B cell (primary cell): ENCODE results near the gene CCDC60. TPM values are rescaled to one million over a fixed set of nuclear protein-coding genes. Genes with fewer than 3 reads are reported as not detected.

Experiments used
- ATAC-seq: fragments of 200-7000 bp; cut with Tn5 transposase; one replicate; pipeline ENCODE4 v1.10.0; 2021; ENCODE audit warnings: low read depth, mild to moderate bottlenecking, moderate number of reproducible peaks, moderate library complexity
- CTCF ChIA-PET: fragments of 350-600 bp; sonication (Branson Sonifier 250); formaldehyde crosslinking; loops from one replicate; lab custom pipeline; 2021; ENCODE audit warnings: antibody characterized with exemption, inconsistent platforms; lab: Charles Lee
- POLR2A ChIA-PET: fragments of 350-600 bp; sonication (Branson Sonifier 250); formaldehyde crosslinking; loops from one replicate; lab custom pipeline; 2021; ENCODE audit warnings: antibody characterized with exemption; lab: Charles Lee
- DNase-seq: peaks from one replicate; pipeline ENCODE4 v3.0.0; 2013
- H2AFZ ChIP-seq: 2 replicates; pipeline ENCODE4 v1.6.1; 2012; ENCODE audit warnings: mild to moderate bottlenecking, low read depth, low read length; ENCODE audit not compliant: insufficient read depth, poor library complexity, severe bottlenecking
- H3K27ac ChIP-seq, 2 donors: 1 replicate in 1 of 2; 2 replicates in 1 of 2; pipeline ENCODE4 v1.5.1; 2012 to 2013; ENCODE audit warnings: low read length in 2 of 2, mild to moderate bottlenecking in 2 of 2, moderate library complexity in 1 of 2
- H3K27me3 ChIP-seq, 4 experiments: fragments of 200-600 bp in 1 of 4; sonication (generic) in 1 of 4; replicated peaks in 1 of 4; 1 replicate in 2 of 4; 2 replicates in 2 of 4; pipeline versions ENCODE4 v1.6.1 to v1.7.0; 2013 to 2016; ENCODE audit warnings: low read length in 3 of 4, mild to moderate bottlenecking in 2 of 4, mixed read lengths in 1 of 4, moderate library complexity in 1 of 4; ENCODE audit not compliant: insufficient read depth in 4 of 4, control insufficient read depth in 3 of 4; ENCODE audit errors: control extremely low read depth in 1 of 4
- H3K36me3 ChIP-seq, 2 experiments: replicated peaks in 1 of 2; 1 replicate in 1 of 2; 2 replicates in 1 of 2; pipeline versions ENCODE4 v1.6.1 to v1.7.1; 2013; ENCODE audit warnings: low read length in 1 of 2; ENCODE audit not compliant: insufficient read depth in 2 of 2, control insufficient read depth in 1 of 2; ENCODE audit errors: control extremely low read depth in 1 of 2, extremely low read depth in 1 of 2
- H3K4me1 ChIP-seq, 2 donors: fragments of 200-600 bp in 1 of 2; sonication (generic) in 1 of 2; 1 replicate in 1 of 2; 2 replicates in 1 of 2; pipeline versions ENCODE4 v1.5.1 to v1.6.1; 2013 to 2017; ENCODE audit warnings: low read length in 2 of 2; ENCODE audit not compliant: control insufficient read depth in 2 of 2, insufficient read depth in 2 of 2
- H3K4me2 ChIP-seq: replicated peaks from 2 replicates; pipeline ENCODE3; 2012; ENCODE audit warnings: mild to moderate bottlenecking, low read depth, low read length; ENCODE audit not compliant: poor library complexity, severe bottlenecking
- H3K4me3 ChIP-seq, 5 experiments: fragments of 200-600 bp in 1 of 5; sonication (generic) in 1 of 5; 1 replicate in 3 of 5; 2 replicates in 2 of 5; pipeline versions ENCODE4 v1.5.1 to v1.7.0; 2011 to 2016; ENCODE audit warnings: low read length in 4 of 5, mild to moderate bottlenecking in 4 of 5, low read depth in 2 of 5, control low read depth in 1 of 5, moderate library complexity in 1 of 5; ENCODE audit not compliant: insufficient read depth in 1 of 5; ENCODE audit errors: control extremely low read depth in 1 of 5, extremely low read depth in 1 of 5
- H3K79me2 ChIP-seq: fragments of 200-600 bp; sonication (generic); one replicate; pipeline ENCODE4 v1.6.0; 2016; ENCODE audit warnings: low read length; ENCODE audit not compliant: control insufficient read depth, insufficient read depth
- H3K9ac ChIP-seq: fragments of 200-600 bp; sonication (generic); 2 replicates; pipeline ENCODE4 v1.6.1; 2017; ENCODE audit warnings: mild to moderate bottlenecking, low read length, moderate library complexity
- H3K9me3 ChIP-seq, 3 donors: one replicate each; pipeline versions ENCODE4 v1.6.1 to v1.7.1; 2013; ENCODE audit warnings: low read length in 2 of 3; ENCODE audit not compliant: control insufficient read depth in 2 of 3, insufficient read depth in 1 of 3; ENCODE audit errors: control extremely low read depth in 1 of 3
- H4K20me1 ChIP-seq: 2 replicates; pipeline ENCODE4 v1.6.0; 2012; ENCODE audit warnings: mild to moderate bottlenecking, low read length; ENCODE audit not compliant: insufficient read depth, control insufficient read depth, poor library complexity, severe bottlenecking
- H3K27ac Mint-ChIP-seq: one replicate; pipeline ENCODE4 v1.8.0; 2021; ENCODE audit warnings: mixed read lengths
- H3K27me3 Mint-ChIP-seq: one replicate; pipeline ENCODE4 v1.8.0; 2021; ENCODE audit warnings: mixed read lengths
- H3K4me1 Mint-ChIP-seq: one replicate; pipeline ENCODE4 v1.8.0; 2021; ENCODE audit warnings: mixed read lengths
- H3K4me3 Mint-ChIP-seq: one replicate; pipeline ENCODE4 v1.8.0; 2021; ENCODE audit warnings: mixed read lengths
- H3K9me3 Mint-ChIP-seq: one replicate; pipeline ENCODE4 v1.8.0; 2022; ENCODE audit warnings: mixed read lengths; ENCODE audit not compliant: insufficient read depth
- EZH2 ChIP-seq: IDR thresholded peaks from 2 replicates; pipeline ENCODE4 v1.6.1; 2012; ENCODE audit warnings: borderline replicate concordance, low read depth, mild to moderate bottlenecking, moderate library complexity, low read length; ENCODE audit not compliant: insufficient read depth, poor library complexity, severe bottlenecking
- WGBS: methylation state at CpG from one replicate; pipeline ENCODE4 v1.1.5; 2013; ENCODE audit warnings: missing lambda C conversion rate; ENCODE audit not compliant: insufficient coverage; 5-methylcytosine and 5-hydroxymethylcytosine counted together
- intact Hi-C: fragments of 100-400 bp; cut with micrococcal nuclease; formaldehyde crosslinking; loops from one replicate; pipeline ENCODE4 v1.10.0; 2022
- polyA plus RNA-seq: library from polyadenylated mRNA; depleted of rRNA; stranded (reverse); fragments of >200 nt; gene quantifications from 2 replicates; pipeline ENCODE4 v1.2.3, GENCODE V29; 2012
- total RNA-seq, 2 donors: library from RNA; stranded (reverse); fragments of 120-200 nt in 1 of 2; gene quantifications; 1 replicate in 1 of 2; 2 replicates in 1 of 2; pipeline versions ENCODE4 v1.2.3 to v1.2.4, GENCODE V29; 2013 to 2022
- TF ChIP-seq, protein P1 (sequence below): fragments of 200-600 bp; IDR thresholded peaks from one replicate; pipeline ENCODE4 v1.8.0; 2022; ENCODE audit warnings: antibody characterized with exemption, mild to moderate bottlenecking

Gene CCDC60
- total and polyA plus RNA-seq, 2 donors (not counting 1 experiment from before 2014, with no cell fraction given), result not detected

DNA sequence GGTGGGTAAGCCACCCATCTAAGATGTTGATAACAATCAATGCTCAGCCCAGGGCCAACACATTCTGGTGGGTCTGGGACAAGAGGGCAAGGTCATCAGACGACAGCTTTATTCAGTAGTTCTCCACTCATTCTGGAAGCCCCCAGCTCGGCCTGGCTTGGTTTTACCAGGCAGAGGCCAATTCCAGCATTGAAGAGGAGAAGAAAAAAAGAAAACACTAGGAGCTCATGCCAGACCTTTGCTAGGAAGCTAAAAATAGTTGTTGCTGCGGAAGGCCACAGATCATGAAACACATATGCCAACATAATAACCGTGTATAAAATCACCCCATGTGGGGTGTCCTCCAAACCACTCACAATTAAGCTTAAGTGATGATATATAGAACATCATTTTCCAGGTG, 44.4 kb downstream of the CCDC60 start:
- Histone ChIP-seq H3K4me3 (no peak overlapping the region), H3K79me2 (no peaks in the 10 kb centered on the region), H3K27ac (no peak overlapping the region), H2AFZ (no peak overlapping the region), H3K4me1 (peaks cover 0 to 7% of the 10 kb centered on the region in 2 donors), H3K4me2 (no peak overlapping the region), H3K9me3 (peaks cover 0 to 6% (median 0%) of the 10 kb centered on the region in 3 donors), H3K27me3 (peaks cover 0 to 5% (median 0%) of the 10 kb centered on the region in 4 experiments), H3K36me3 (no peaks in the 10 kb centered on the region), H3K9ac (no peak overlapping the region), H4K20me1 (no peaks in the 10 kb centered on the region)
- H3K27me3 Mint-ChIP-seq, result no peaks in the 10 kb centered on the region
- intact Hi-C loops, result no loop called here
- ChIA-PET POLR2A (no interaction called here), CTCF (no interaction called here)
- H3K4me3 Mint-ChIP-seq, result no peak overlapping the region
- H3K27ac Mint-ChIP-seq, result no peak overlapping the region
- H3K9me3 Mint-ChIP-seq, result peaks cover 2% of the 10 kb centered on the region
- DNase-seq, result no peak
- TF ChIP-seq, protein P1, sequence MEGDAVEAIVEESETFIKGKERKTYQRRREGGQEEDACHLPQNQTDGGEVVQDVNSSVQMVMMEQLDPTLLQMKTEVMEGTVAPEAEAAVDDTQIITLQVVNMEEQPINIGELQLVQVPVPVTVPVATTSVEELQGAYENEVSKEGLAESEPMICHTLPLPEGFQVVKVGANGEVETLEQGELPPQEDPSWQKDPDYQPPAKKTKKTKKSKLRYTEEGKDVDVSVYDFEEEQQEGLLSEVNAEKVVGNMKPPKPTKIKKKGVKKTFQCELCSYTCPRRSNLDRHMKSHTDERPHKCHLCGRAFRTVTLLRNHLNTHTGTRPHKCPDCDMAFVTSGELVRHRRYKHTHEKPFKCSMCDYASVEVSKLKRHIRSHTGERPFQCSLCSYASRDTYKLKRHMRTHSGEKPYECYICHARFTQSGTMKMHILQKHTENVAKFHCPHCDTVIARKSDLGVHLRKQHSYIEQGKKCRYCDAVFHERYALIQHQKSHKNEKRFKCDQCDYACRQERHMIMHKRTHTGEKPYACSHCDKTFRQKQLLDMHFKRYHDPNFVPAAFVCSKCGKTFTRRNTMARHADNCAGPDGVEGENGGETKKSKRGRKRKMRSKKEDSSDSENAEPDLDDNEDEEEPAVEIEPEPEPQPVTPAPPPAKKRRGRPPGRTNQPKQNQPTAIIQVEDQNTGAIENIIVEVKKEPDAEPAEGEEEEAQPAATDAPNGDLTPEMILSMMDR, result no peak
- TF ChIP-seq EZH2, result no peak
- WGBS, result 100% methylated on average over 2 of the region's 4 CpGs
- no peak for ATAC-seq
- peaks cover 13% of the 10 kb centered on the region for H3K4me1 Mint-ChIP-seq

DNA sequence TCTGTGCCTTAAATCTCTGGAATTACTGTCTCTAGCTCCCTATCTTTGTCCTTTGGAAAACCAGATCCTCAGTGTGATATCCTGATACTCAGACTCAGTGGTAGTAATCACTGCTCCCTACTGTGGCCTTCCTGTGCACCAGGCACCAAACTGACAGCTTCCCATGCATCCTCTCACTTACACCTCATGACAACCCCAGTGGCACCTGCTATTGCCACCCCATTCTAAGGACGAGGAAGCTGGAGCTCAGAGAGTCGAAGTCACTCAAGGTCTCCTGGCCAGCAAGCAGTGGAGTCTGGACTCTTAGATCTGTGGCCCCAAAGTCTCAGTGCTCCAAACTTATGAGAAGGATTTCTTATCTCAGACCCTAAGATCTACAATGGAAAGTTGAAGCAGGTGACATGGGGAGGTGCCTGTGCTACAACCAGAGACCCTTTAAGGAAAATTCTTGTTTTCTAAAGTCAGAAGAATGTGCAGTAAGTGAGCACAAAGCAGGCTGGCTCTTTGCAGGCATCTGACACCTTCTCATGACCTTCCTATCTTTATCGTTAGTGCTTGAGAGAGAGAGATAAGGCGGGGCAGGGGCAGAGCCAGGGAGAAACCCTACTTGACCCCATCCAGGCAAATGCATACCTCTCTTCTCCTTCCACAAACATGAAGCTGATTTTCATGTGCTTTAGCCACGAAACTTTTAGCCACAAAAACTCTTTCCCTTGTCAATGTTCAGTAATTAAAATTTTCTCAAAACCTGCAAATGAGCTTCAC, 47.1 kb downstream of the CCDC60 start:
- Histone ChIP-seq H3K4me2 (no peak overlapping the region), H3K4me3 (no peak overlapping the region), H3K9ac (no peak overlapping the region), H3K27me3 (no peaks in the 10 kb centered on the region), H3K4me1 (no peaks in the 10 kb centered on the region), H4K20me1 (no peaks in the 10 kb centered on the region), H2AFZ (no peak overlapping the region), H3K27ac (no peak overlapping the region), H3K36me3 (no peaks in the 10 kb centered on the region), H3K9me3 (peaks cover 0 to 9% (median 0%) of the 10 kb centered on the region in 3 donors), H3K79me2 (no peaks in the 10 kb centered on the region)
- 67% methylated on average over 3 of the region's 5 CpGs for WGBS
- ChIA-PET CTCF (no interaction called here), POLR2A (no interaction called here)
- H3K4me3 Mint-ChIP-seq, result no peak overlapping the region
- no peak for ATAC-seq
- intact Hi-C loops, result no loop called here
- no peaks in the 10 kb centered on the region for H3K27me3 Mint-ChIP-seq
- H3K27ac Mint-ChIP-seq, result no peak overlapping the region
- no peak for TF ChIP-seq EZH2
- TF ChIP-seq, protein P1, result no peak
- no peaks in the 10 kb centered on the region for H3K4me1 Mint-ChIP-seq
- peaks cover 6% of the 10 kb centered on the region for H3K9me3 Mint-ChIP-seq
- no peak for DNase-seq
